Inferior parietal cortex (tissue), 1 donor: ENCODE measurements around the gene IMMP2L.
"Not testable (repeated sequence)": the region's sequence is repeated elsewhere in the genome, so short reads cannot be mapped to it uniquely, and the experiment has no call there.

ENCODE experiments used
- DNase-seq: peaks from one replicate; pipeline ENCODE4 v3.0.0-alpha.2; 2016; ENCODE audit errors: extremely low spot score

Gene IMMP2L

GRCh38 chr7:111561904-111562732 lies at the start of gene IMMP2L:
Gene IMMP2L, minus strand, starts transcription at chr7:111562492.
- DNase-seq = peak; percentile 91

- DNase-seq = not testable (repeated sequence)
Measured at GRCh38 chr7:111609483-111610254, 47.4 kb upstream of the IMMP2L start.

GRCh38 chr7:111607621-111608020 lies 45.3 kb upstream of the IMMP2L start:
- no peak for DNase-seq

GRCh38 chr7:111605246-111605645 lies 43.0 kb upstream of the IMMP2L start:
- DNase-seq = no peak

DNA sequence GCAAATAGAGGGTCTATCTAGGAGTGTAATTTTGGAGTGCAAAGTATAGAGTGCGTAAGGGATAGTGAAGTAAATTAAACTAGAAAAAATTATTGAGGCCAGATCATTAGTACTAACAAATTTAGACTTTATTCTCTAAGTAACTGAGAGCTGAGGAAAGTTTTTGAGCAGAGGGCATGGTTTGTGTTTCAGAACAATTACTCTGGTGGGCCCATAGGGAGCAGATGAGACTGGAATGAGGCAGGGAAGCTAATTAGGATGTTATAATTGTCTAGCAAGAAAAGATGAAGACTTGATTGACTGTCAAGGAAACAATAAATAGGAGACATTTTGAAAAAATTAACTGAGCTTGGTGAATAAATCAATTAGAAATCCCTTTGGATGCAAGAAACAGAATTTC lies 37.8 kb upstream of the IMMP2L start:
- DNase-seq = no peak

GRCh38 chr7:111595780-111596179 lies 33.5 kb upstream of the IMMP2L start:
- DNase-seq = no peak

- no peak for DNase-seq
Measured at GRCh38 chr7:111594602-111595001, 32.3 kb upstream of the IMMP2L start.

DNA sequence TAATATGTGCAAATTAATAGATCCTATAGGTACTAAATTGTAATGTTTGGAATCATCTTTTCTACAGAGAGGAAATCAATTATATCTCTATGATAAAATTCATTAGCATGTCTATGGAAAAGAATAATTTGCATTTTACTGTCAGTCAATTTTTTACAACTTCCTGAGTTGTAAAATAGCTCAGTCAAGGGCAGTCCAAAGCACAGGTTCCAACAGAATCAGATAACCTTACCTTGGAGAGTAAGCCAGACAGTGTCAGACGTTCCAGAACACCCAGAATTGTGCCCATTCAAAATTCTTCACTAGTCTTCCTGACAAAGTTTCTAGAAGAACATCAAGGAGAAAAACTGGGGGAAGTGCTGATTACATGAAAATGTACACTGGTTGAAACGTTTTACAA lies 31.1 kb upstream of the IMMP2L start:
- DNase-seq = no peak

- no peak for DNase-seq
Measured at GRCh38 chr7:111588065-111588433, 25.8 kb upstream of the IMMP2L start.

DNA sequence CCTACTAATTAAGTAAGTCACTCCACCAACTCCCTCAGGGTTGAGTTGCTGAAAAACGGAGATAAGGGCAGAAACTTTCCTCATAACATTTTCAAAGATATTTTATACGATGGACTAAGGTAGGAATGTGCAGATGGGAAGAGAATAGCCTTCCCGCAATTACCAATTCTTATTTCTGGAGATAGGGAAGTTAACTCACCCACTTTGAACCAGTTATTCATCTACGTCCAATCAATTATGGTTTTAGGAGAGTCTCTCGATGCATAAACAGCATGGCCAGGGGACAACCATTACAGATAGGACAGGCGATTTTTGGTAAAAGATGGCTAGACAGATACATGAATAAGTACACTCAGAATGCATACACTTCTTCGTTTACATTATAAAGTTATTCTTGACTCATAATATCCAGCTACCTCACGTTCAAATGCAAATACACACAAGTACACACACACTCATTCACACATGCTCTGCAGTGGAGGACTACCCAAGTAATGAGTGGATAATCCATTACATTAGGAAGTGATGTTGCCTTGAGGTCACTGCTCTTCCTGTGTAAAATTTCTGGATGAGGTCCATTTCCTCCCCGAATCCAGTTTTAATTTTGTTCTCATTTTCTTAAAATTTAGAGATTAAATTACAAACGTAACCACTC lies 25.2 kb upstream of the IMMP2L start:
- DNase-seq = no peak

DNA sequence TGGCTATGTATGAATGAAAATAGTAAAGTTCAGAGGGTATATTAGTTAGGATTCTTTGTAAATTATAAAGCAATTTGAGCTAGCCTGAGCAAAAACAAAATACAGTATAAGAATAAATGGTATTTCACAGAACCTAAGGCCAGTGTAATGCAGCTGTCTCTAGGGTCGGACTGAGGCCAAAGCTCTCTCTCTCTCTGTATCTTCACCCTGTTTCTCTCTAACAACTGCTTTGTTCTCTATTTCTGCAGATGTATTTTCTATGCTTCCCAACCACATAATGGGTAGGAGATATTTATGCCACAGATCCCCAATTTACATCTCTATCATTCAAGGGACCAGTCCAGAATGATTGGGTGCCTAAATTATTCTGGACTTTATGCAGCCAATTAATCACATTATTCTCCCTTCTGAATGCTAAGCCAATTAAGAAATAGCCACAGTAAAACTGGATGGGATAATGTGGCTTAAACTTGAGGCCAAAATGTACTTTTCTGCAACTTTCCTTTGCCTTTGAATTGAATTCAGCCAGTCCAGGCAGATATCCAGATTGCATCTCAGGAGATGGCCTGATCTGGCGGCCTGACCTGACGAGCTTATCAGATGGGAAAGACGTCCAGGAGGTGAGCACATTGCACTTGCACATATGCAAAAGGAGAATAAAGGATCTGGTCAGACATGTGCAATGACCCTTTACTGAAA lies 24.6 kb upstream of the IMMP2L start:
- DNase-seq = no peak

GRCh38 chr7:111581784-111582488 lies 19.6 kb upstream of the IMMP2L start:
- not testable (repeated sequence) for DNase-seq

DNA sequence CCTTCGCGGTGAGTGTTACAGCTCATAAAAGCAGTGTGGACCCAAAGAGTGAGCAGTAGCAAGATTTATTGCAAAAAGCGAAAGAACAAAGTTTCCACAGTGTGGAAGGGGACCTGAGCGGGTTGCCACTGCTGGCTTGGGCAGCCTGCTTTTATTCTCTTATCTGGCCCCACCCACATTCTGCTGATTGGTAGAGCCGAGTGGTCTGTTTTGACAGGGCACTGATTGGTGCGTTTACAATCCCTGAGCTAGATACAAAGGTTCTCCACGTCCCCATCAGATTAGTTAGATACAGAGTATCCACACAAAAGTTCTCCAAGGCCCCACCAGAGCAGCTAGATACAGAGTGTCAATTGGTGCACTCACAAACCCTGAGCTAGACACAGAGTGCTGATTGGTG lies 18.9 kb upstream of the IMMP2L start:
- DNase-seq = not testable (repeated sequence)

DNA sequence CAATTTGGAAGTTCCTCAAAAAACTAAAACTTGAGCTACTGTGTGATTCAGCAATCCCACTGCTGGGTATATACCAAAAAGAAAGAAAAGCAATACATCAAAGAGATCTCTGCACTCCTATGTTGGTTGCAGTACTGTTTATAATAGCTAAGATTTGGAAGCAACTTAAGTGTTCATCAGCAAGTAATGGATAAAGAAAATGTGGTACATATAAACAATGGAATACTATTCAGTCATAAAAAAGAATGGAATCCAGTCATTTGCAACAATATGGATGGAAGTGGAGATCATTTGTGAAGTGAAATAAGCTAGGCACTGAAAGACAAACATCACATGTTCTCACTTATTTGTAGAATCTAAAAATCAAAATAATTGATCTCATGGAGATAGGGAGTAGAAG lies 16.5 kb upstream of the IMMP2L start:
- DNase-seq = no peak

DNA sequence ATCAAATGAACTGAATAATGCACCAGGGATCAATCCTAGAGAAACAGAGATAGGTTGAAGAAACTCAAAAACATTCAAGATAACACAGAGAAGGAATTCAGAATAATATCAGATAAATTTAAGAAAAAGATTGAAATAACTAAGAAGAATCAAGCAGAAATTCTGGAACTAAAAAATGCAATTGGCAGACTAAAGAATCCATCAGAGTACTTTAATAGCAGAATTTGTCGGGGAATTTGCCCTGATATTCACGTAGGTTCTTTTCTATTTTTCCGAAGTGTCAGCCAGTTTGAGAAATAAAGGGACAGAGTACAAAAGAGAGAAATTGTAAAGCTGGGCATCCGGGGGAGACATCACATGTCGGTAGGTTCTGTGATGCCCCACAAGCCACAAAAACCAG lies 9.4 kb upstream of the IMMP2L start:
- DNase-seq = no peak

GRCh38 chr7:111568870-111569462 lies 6.7 kb upstream of the IMMP2L start:
- no peak for DNase-seq

DNA sequence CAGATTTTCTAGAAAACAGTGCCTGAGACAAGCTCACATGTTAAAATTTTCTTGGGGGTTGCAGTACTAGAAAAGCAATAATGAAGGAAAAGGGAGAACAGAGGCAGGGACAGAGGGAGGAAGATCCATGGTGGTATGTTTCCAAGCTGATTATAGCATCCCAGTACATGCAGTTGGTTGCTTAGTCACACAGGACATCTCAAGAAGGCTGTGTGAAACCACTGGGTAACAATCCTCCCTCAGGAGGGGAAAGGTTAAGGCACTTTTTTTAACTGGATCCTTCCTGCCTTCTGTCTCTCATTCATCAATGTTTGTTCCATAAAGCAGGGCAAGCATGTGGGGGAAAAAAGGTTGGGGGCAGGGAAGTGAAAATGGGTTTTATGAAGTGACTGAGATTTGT lies 6.1 kb upstream of the IMMP2L start:
- no peak for DNase-seq

- no peak for DNase-seq
Measured at GRCh38 chr7:111564078-111564477, 1.8 kb upstream of the IMMP2L start.

- no peak for DNase-seq
Measured at GRCh38 chr7:111561654-111561903, 713 bp downstream of the IMMP2L start.

DNA sequence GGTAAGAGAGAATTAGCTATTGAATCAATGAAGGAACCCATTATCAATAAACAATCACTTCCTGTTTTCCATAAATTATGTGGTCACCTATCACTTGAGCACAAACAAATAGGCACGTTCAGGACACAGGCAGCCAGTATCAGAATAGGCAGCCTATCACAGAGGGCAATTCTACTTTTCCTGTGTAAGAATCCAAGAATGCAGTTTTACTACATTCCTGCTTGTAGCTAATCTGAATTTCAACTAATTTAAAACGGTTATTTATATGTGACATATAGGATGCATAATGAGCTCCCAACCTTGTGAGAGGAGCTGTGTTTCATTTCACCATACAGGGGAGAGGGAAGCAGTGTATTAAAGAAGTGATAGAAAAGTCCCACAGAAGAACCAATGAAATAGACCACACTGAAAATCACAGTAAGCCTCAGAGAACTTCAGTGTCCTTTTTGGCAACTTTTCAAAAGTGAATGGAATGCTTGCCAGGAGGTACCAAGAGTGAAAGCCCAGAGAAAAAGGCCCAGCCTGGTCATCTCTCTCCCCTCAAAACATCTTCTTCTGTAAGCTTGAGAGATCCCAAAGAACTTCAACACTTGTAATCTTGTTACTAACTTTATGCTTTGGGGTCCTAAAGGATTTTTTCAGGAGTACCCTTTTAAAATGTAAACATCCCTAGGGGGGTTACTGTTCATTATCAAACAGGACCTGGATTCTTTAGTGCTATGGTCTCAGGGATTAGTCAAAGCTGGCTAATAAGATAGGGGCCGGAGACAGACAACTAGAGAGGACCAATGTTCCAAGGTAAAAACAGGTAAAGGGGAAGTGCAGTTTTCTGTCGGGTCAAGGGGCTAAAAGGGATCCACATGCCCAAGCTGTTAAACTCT lies 1.3 kb downstream of the IMMP2L start:
- DNase-seq = peak; percentile 21
